Measurements from ENCODE around the gene MGAT3.

MGAT3 gene

GRCh38 chr22:39535357-39535725, 78.5 kb downstream of the MGAT3 start:
- no peak overlapping the region for H3K4me2 ChIP-seq (ENCODE audit: low read depth, low read length)

GRCh38 chr22:39535831-39536449, 79.1 kb downstream of the MGAT3 start:
- no peak overlapping the region for H3K9ac ChIP-seq (ENCODE audit: low read length)

More at GRCh38 chr22:39535357-39535725, 78.5 kb downstream of the MGAT3 start:
- Histone ChIP-seq H3K36me3 (replicated peaks; ENCODE audit: insufficient read depth, low read length) (no peaks in the 10 kb centered on the region), H2AFZ (ENCODE audit: low read length) (peak overlapping the region; percentile 83; the same call in 1 of the 2 replicates), H3K27ac (ENCODE audit: low read length) (no peak overlapping the region), H3K9ac (ENCODE audit: low read length) (no peak overlapping the region), H3K4me1 (ENCODE audit: low read length) (peaks cover 13% of the 10 kb centered on the region), H4K20me1 (ENCODE audit: insufficient read depth, low read length) (no peaks in the 10 kb centered on the region), H3K9me2 (replicated peaks; ENCODE audit: insufficient read depth, low read length) (no peaks in the 10 kb centered on the region), H3K9me3 (replicated peaks; ENCODE audit: insufficient read depth, low read length) (no peaks in the 10 kb centered on the region), H3F3A (ENCODE audit: insufficient read depth, low read length) (peaks cover 10% of the 10 kb centered on the region; the same call in 1 of the 2 replicates), H3K79me2 (ENCODE audit: low read length) (peaks cover 23% of the 10 kb centered on the region), H3K27me3 (replicated peaks; ENCODE audit: insufficient read depth, low read length) (no peaks in the 10 kb centered on the region), H3K4me3 (ENCODE audit: low read length) (no peak overlapping the region)
- no peak for TF ChIP-seq EZH2 (optimal IDR thresholded peaks at IDR 0.05; ENCODE audit: low read depth, low read length)
- TF ChIP-seq EZH2phosphoT487 (IDR thresholded peaks at IDR 0.05; ENCODE audit: low read length), result no peak
- TF ChIP-seq CTCF (IDR thresholded peaks at IDR 0.05; ENCODE audit: low read length), result no peak
- DNase-seq, result no peak

GRCh38 chr22:39536711-39537110, 79.9 kb downstream of the MGAT3 start:
- Histone ChIP-seq H3K9me3 (replicated peaks; ENCODE audit: insufficient read depth, low read length) (no peaks in the 10 kb centered on the region), H2AFZ (ENCODE audit: low read length) (no peak overlapping the region), H3K4me2 (ENCODE audit: low read depth, low read length) (no peak overlapping the region), H3F3A (ENCODE audit: insufficient read depth, low read length) (0 out of 2 replicates have a peak, but pooled peaks cover 4% of the 10 kb centered on the region), H3K36me3 (replicated peaks; ENCODE audit: insufficient read depth, low read length) (no peaks in the 10 kb centered on the region), H3K4me1 (ENCODE audit: low read length) (peaks cover 4% of the 10 kb centered on the region; the same call in 1 of the 2 replicates), H3K4me3 (ENCODE audit: low read length) (no peak overlapping the region), H3K79me2 (ENCODE audit: low read length) (peaks cover 9% of the 10 kb centered on the region), H3K9ac (ENCODE audit: low read length) (no peak overlapping the region), H3K9me2 (replicated peaks; ENCODE audit: insufficient read depth, low read length) (no peaks in the 10 kb centered on the region), H4K20me1 (ENCODE audit: insufficient read depth, low read length) (no peaks in the 10 kb centered on the region), H3K27ac (ENCODE audit: low read length) (no peak overlapping the region), H3K27me3 (replicated peaks; ENCODE audit: insufficient read depth, low read length) (no peaks in the 10 kb centered on the region; the same call in 1 of the 2 replicates)
- no peak for DNase-seq
- TF ChIP-seq EZH2phosphoT487 (IDR thresholded peaks at IDR 0.05; ENCODE audit: low read length) (no peak), EZH2 (optimal IDR thresholded peaks at IDR 0.05; ENCODE audit: low read depth, low read length) (no peak), CTCF (IDR thresholded peaks at IDR 0.05; ENCODE audit: low read length) (no peak)

More at GRCh38 chr22:39535831-39536449, 79.1 kb downstream of the MGAT3 start:
- no peak for TF ChIP-seq EZH2 (optimal IDR thresholded peaks at IDR 0.05; ENCODE audit: low read depth, low read length)
- no peak for TF ChIP-seq CTCF (IDR thresholded peaks at IDR 0.05; ENCODE audit: low read length)
- TF ChIP-seq EZH2phosphoT487 (IDR thresholded peaks at IDR 0.05; ENCODE audit: low read length), result no peak
- Histone ChIP-seq H3K36me3 (replicated peaks; ENCODE audit: insufficient read depth, low read length) (no peaks in the 10 kb centered on the region), H3K27ac (ENCODE audit: low read length) (no peak overlapping the region), H4K20me1 (ENCODE audit: insufficient read depth, low read length) (no peaks in the 10 kb centered on the region), H3K4me1 (ENCODE audit: low read length) (peaks cover 8% of the 10 kb centered on the region), H3K4me2 (ENCODE audit: low read depth, low read length) (no peak overlapping the region), H3K9me2 (replicated peaks; ENCODE audit: insufficient read depth, low read length) (no peaks in the 10 kb centered on the region), H3K27me3 (replicated peaks; ENCODE audit: insufficient read depth, low read length) (no peaks in the 10 kb centered on the region), H3K4me3 (ENCODE audit: low read length) (no peak overlapping the region), H2AFZ (ENCODE audit: low read length) (no peak overlapping the region), H3K9me3 (replicated peaks; ENCODE audit: insufficient read depth, low read length) (no peaks in the 10 kb centered on the region), H3K79me2 (ENCODE audit: low read length) (peaks cover 17% of the 10 kb centered on the region), H3F3A (ENCODE audit: insufficient read depth, low read length) (peaks cover 8% of the 10 kb centered on the region; the same call in 1 of the 2 replicates)
- DNase-seq, result no peak

Data from MM.1S (cell line).